Measurements from ENCODE around the gene PARP16. TPM values are rescaled to one million over a fixed set of nuclear protein-coding genes. Genes with fewer than 3 reads are reported as not detected.

PARP16 gene
- total and polyA plus RNA-seq, 9 of the 15 experiments (the other 6 are each of a cell fraction or from before 2014, with no cell fraction given) = 3.0 to 9.9 (median 5.8) TPM

DNA sequence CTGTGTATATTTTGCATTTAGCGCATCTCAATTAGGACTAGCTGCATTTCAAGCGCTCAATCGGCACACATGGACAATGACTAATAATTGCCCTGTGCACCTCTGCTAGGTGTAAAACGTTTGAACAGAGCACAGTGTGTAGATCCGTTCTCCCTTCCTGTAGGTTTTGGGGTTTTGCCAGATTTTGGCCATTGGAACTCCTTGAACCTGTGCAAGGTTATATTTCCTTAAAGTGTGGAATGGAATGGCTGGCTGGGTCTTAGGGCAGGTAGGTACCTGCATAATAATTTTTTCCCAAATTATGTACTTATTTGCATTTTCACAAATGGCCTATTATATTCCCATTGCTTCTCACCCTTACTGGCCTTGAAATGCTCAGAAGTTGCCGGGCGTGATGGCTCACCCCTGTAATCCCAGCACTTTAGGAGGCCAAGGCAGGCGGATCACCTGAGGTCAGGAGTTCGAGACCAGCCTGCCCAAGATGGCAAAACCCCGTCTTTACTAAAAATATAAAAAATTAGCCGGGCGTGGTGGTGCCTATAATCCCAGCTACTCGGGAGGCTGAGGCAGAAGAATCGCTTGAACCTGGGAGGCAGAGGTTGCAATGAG lies 18.6 kb upstream of the PARP16 start:
- intact Hi-C loops (cut with micrococcal nuclease) (loop anchor here (2.0 kb wide), 1 partner anchor 116 kb away; no protein-coding TSS in a partner anchor), in situ Hi-C loops (cut with MboI) (no loop called here)
- WGBS (ENCODE audit: insufficient coverage, low coverage, missing lambda C conversion rate) = 3% methylated on average over 14 of the region's 14 CpGs
- Histone ChIP-seq H3K9me3 (replicated peaks; ENCODE audit: control insufficient read depth, insufficient read depth, low read depth, low read length) (peaks cover 1% of the 10 kb centered on the region; the same call in 1 of the 2 replicates), H3K4me3 (no peak overlapping the region), H3K4me2 (ENCODE audit: insufficient read depth, low read length) (peak overlapping the region; percentile 74), H3K36me3 (ENCODE audit: control insufficient read depth, insufficient read depth, low read length) (no peaks in the 10 kb centered on the region), H3K79me2 (ENCODE audit: control insufficient read depth, insufficient read depth, low read length) (no peaks in the 10 kb centered on the region), H4K20me1 (replicated peaks; ENCODE audit: control insufficient read depth, insufficient read depth, low read length) (no peaks in the 10 kb centered on the region), H3K27ac (ENCODE audit: extremely low read depth, low read depth, low read length) (peak overlapping the region; percentile 69; the same call in 2 of the 3 replicates), H3K9me1 (ENCODE audit: control insufficient read depth, insufficient read depth, low read length) (no peaks in the 10 kb centered on the region), H3K27me3 (ENCODE audit: control insufficient read depth in 2 of 2, insufficient read depth in 2 of 2, low read length in 2 of 2) (no peaks in the 10 kb centered on the region; a peak in 1 of 5 replicates), H2AFZ (ENCODE audit: low read depth, low read length) (peak overlapping the region; percentile 7; the same call in 1 of the 2 replicates), H3K9ac (ENCODE audit: insufficient read depth in 1 of 2, low read depth in 2 of 2, low read length in 2 of 2) (peak overlapping the region in 1 of 2 experiments; percentile 27; a peak in 1 of 4 replicates), H3K4me1 (replicated peaks in 1 of 2; ENCODE audit: control insufficient read depth in 2 of 2, insufficient read depth in 2 of 2, low read length in 2 of 2) (peaks cover 14 to 15% of the 10 kb centered on the region in 2 experiments)
- no TSS peak for BruUV-seq (replicated peaks)
- FAIRE-seq (no peak), DNase-seq (ENCODE audit: extremely low read depth in 1 of 4, low spot score in 3 of 4) (peak in 3 of 4 experiments; percentile 45 to 53 (median 48)), ATAC-seq (peak; percentile 1; the same call in 1 of the 3 replicates)
- CTCF ChIA-PET (ENCODE audit: low intra/inter-chr PET ratio) = interaction anchor here (1.0 to 1.4 kb wide), 2 partner anchors 116 to 574 kb away, joined by 5 to 9 read pairs; no protein-coding TSS in a partner anchor
- POLR2A ChIA-PET = interaction anchor here (0.6 to 3.5 kb wide), 121 partner anchors 9 to 1570 kb away, joined by 3 to 194 read pairs (median 4); partner anchors contain the start of genes CILP, CLPX, INTS14 and PARP16
- TF ChIP-seq, protein P1, sequence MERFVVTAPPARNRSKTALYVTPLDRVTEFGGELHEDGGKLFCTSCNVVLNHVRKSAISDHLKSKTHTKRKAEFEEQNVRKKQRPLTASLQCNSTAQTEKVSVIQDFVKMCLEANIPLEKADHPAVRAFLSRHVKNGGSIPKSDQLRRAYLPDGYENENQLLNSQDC (CRISPR knock-in tag; IDR thresholded peaks at IDR 0.05) = no peak
- no peak for TF ChIP-seq HEY1 (CRISPR knock-in tag; IDR thresholded peaks at IDR 0.05; ENCODE audit: borderline replicate concordance)
- TF ChIP-seq, protein P2, sequence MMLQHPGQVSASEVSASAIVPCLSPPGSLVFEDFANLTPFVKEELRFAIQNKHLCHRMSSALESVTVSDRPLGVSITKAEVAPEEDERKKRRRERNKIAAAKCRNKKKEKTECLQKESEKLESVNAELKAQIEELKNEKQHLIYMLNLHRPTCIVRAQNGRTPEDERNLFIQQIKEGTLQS (IDR thresholded peaks at IDR 0.05) = no peak
- TF ChIP-seq, protein P2 (CRISPR knock-in tag; conservative IDR thresholded peaks at IDR 0.05) = peak; percentile 89
- no peak for TF ChIP-seq HDGF (IDR thresholded peaks at IDR 0.05)
- TF ChIP-seq GTF2F1 (IDR thresholded peaks at IDR 0.05; ENCODE audit: low read depth, low read length) = no peak
- TF ChIP-seq ZNF311 (CRISPR knock-in tag; IDR thresholded peaks at IDR 0.05) = no peak
- no peak for TF ChIP-seq ETS2 (tag; IDR thresholded peaks at IDR 0.05; ENCODE audit: borderline replicate concordance, poor library complexity, severe bottlenecking)
- peak; percentile 74; the same call in 1 of the 2 replicates for TF ChIP-seq PREB (CRISPR knock-in tag; IDR thresholded peaks at IDR 0.05)
- no peak for TF ChIP-seq SETDB1 (IDR thresholded peaks at IDR 0.05; ENCODE audit: low read length)
- 0 out of 2 replicates have a peak, but pooled peaks have one; percentile 76 for TF ChIP-seq ADNP (tag; IDR thresholded peaks at IDR 0.05)
- TF ChIP-seq HDAC1 (IDR thresholded peaks at IDR 0.05) = no peak
- no peak for TF ChIP-seq PTTG1 (tag; IDR thresholded peaks at IDR 0.05; ENCODE audit: low read depth)
- TF ChIP-seq PYGO2 (tag; IDR thresholded peaks at IDR 0.05) = no peak
- no peak for TF ChIP-seq ZNF274 (IDR thresholded peaks at IDR 0.05; ENCODE audit: borderline replicate concordance, low read depth, low read length)
- TF ChIP-seq SNIP1 (IDR thresholded peaks at IDR 0.05; ENCODE audit: low read depth) = no peak
- TF ChIP-seq IRF2 (CRISPR knock-in tag; IDR thresholded peaks at IDR 0.05) = no peak
- TF ChIP-seq BHLHE40 (IDR thresholded peaks at IDR 0.05; ENCODE audit: low read length) = no peak
- no peak for TF ChIP-seq ZNF696 (CRISPR knock-in tag; conservative IDR thresholded peaks at IDR 0.05)
- no peak for TF ChIP-seq XRCC4 (IDR thresholded peaks at IDR 0.05; ENCODE audit: extremely low read depth, insufficient read depth, insufficient read length)
- TF ChIP-seq TAF9B (IDR thresholded peaks at IDR 0.05; ENCODE audit: partially characterized antibody) = no peak
- TF ChIP-seq ZNF445 (CRISPR knock-in tag; IDR thresholded peaks at IDR 0.05; ENCODE audit: low read depth) = no peak

Data from K562 (cell line).